ENCODE results near the gene PPFIBP1. TPM values are rescaled to one million over a fixed set of nuclear protein-coding genes. Genes with fewer than 3 reads are reported as not detected.

The PPFIBP1 gene
- 104 and 107 TPM in 2 replicates for polyA plus RNA-seq (2013)

- Histone ChIP-seq H4K91ac (ENCODE audit: low read depth, low read length) (peak within 1 kb of the TSS; percentile 92), H2AK5ac (ENCODE audit: low read length) (no peak within 1 kb of the TSS)
- no CpG with 5 or more reads among the region's 41 CpGs for WGBS (ENCODE audit: extremely low coverage, insufficient coverage, insufficient read length)
These were observed at the start of gene PPFIBP1 for GRCh38 chr12:27523642-27524493. PPFIBP1 (plus strand) TSS chr12:27524206; CDS start chr12:27633397, 109,191 bp downstream.

GRCh38 chr12:27474344-27474743 is 49.7 kb upstream of the PPFIBP1 start:
- H4K12ac ChIP-seq (ENCODE audit: low read depth, low read length) = no peak overlapping the region
- no peaks in the 10 kb centered on the region for H3K27me3 ChIP-seq (ENCODE audit: insufficient read depth, low read length)
- no peak overlapping the region for H3K23ac ChIP-seq (ENCODE audit: low read length)
- no peaks in the 10 kb centered on the region for H3K79me2 ChIP-seq (ENCODE audit: control insufficient read depth, insufficient read depth, low read length, poor library complexity)
- no CpG with 5 or more reads among the region's 3 CpGs for WGBS (ENCODE audit: extremely low coverage, insufficient coverage, insufficient read length)
- peaks cover 10% of the 10 kb centered on the region for H3K9me3 ChIP-seq (ENCODE audit: insufficient read depth, low read depth, low read length)
- no peak overlapping the region for H3K4me3 ChIP-seq (ENCODE audit: low read depth, low read length)
- no peaks in the 10 kb centered on the region for H3K79me1 ChIP-seq (ENCODE audit: low read length)
- H4K91ac ChIP-seq (ENCODE audit: low read depth, low read length) = no peak overlapping the region
- H3K18ac ChIP-seq (ENCODE audit: low read length) = no peak overlapping the region
- no peak for DNase-seq
- no peak overlapping the region for H3K9ac ChIP-seq (ENCODE audit: low read length)
- H3K36me3 ChIP-seq (ENCODE audit: control insufficient read depth in 1 of 2, insufficient read depth in 2 of 2, low read length in 2 of 2) = peaks cover 0 to 2% of the 10 kb centered on the region in 2 experiments
- H2BK12ac ChIP-seq (ENCODE audit: low read length) = no peak overlapping the region
- H4K8ac ChIP-seq (ENCODE audit: low read depth, low read length) = no peak overlapping the region
- H2AK5ac ChIP-seq (ENCODE audit: low read length) = no peak overlapping the region
- H2AFZ ChIP-seq (ENCODE audit: insufficient read depth, low read length, poor library complexity) = no peak overlapping the region
- H3K4me2 ChIP-seq (ENCODE audit: low read length) = no peak overlapping the region
- no peak overlapping the region for H3K4ac ChIP-seq (ENCODE audit: low read depth, low read length)
- H3K4me1 ChIP-seq (ENCODE audit: control insufficient read depth in 1 of 2, insufficient read depth in 2 of 2, low read length in 2 of 2) = no peaks in the 10 kb centered on the region
- no peak overlapping the region for H2BK120ac ChIP-seq (ENCODE audit: insufficient read depth, low read length, poor library complexity)
- no peak overlapping the region for H3K27ac ChIP-seq (ENCODE audit: low read depth, low read length)
- H2BK5ac ChIP-seq (ENCODE audit: low read depth, low read length, poor library complexity) = no peak overlapping the region
- no peak overlapping the region for H3K14ac ChIP-seq (ENCODE audit: low read length)

More at GRCh38 chr12:27523642-27524493, at the start of gene PPFIBP1:
- H3K4ac ChIP-seq (ENCODE audit: low read depth, low read length) = peak within 1 kb of the TSS; percentile 85
- peak within 1 kb of the TSS; percentile 70 for H4K8ac ChIP-seq (ENCODE audit: low read depth, low read length)
- H3K79me2 ChIP-seq (ENCODE audit: control insufficient read depth, insufficient read depth, low read length, poor library complexity) = peaks cover 14% of the 10 kb centered on the region
- peak within 1 kb of the TSS; percentile 66 for H3K14ac ChIP-seq (ENCODE audit: low read length)
- DNase-seq = peak; percentile 99 to 100
- peak within 1 kb of the TSS; percentile 87 for H3K4me3 ChIP-seq (ENCODE audit: low read depth, low read length)
- peaks cover 3 to 5% of the 10 kb centered on the region in 2 experiments for H3K36me3 ChIP-seq (ENCODE audit: control insufficient read depth in 1 of 2, insufficient read depth in 2 of 2, low read length in 2 of 2)
- H3K18ac ChIP-seq (ENCODE audit: low read length) = peak within 1 kb of the TSS; percentile 94
- H4K12ac ChIP-seq (ENCODE audit: low read depth, low read length) = peak within 1 kb of the TSS; percentile 76
- peaks cover 13 to 25% of the 10 kb centered on the region in 2 experiments for H3K4me1 ChIP-seq (ENCODE audit: control insufficient read depth in 1 of 2, insufficient read depth in 2 of 2, low read length in 2 of 2)
- no peaks in the 10 kb centered on the region for H3K27me3 ChIP-seq (ENCODE audit: insufficient read depth, low read length)
- peak within 1 kb of the TSS; percentile 89 for H3K9ac ChIP-seq (ENCODE audit: low read length)
- H3K27ac ChIP-seq (ENCODE audit: low read depth, low read length) = peak within 1 kb of the TSS; percentile 98
- H2BK5ac ChIP-seq (ENCODE audit: low read depth, low read length, poor library complexity) = peak within 1 kb of the TSS; percentile 90
- H3K23ac ChIP-seq (ENCODE audit: low read length) = no peak within 1 kb of the TSS
- H2BK12ac ChIP-seq (ENCODE audit: low read length) = peak within 1 kb of the TSS; percentile 10
- peaks cover 25% of the 10 kb centered on the region for H3K79me1 ChIP-seq (ENCODE audit: low read length)
- peak within 1 kb of the TSS; percentile 38 for H2AFZ ChIP-seq (ENCODE audit: insufficient read depth, low read length, poor library complexity)
- no peaks in the 10 kb centered on the region for H3K9me3 ChIP-seq (ENCODE audit: insufficient read depth, low read depth, low read length)
- H2BK120ac ChIP-seq (ENCODE audit: insufficient read depth, low read length, poor library complexity) = peak within 1 kb of the TSS; percentile 79
- H3K4me2 ChIP-seq (ENCODE audit: low read length) = peak within 1 kb of the TSS; percentile 78

DNA sequence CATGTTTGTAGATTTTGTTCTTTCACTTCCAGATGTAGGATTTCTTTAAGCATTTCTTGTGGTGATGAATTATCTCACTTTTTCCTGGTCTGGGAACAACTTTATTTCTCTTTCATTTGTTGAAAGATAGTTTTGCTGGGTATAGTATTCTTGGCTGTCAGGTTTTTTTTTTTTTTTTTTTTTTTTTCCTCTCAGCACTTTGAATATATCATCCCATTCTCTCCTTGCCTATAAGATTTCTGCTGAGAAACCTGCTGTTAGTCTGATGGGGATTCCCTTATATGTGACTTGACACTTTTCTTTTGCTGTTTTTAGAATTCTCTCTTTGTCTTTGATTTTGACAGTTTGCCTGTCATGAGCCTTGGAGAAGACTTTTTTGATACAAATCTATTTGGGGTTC is 47.0 kb upstream of the PPFIBP1 start:
- no peak overlapping the region for H3K4ac ChIP-seq (ENCODE audit: low read depth, low read length)
- H3K36me3 ChIP-seq (ENCODE audit: control insufficient read depth in 1 of 2, insufficient read depth in 2 of 2, low read length in 2 of 2) = peaks cover 0 to 2% of the 10 kb centered on the region in 2 experiments
- no peaks in the 10 kb centered on the region for H3K79me2 ChIP-seq (ENCODE audit: control insufficient read depth, insufficient read depth, low read length, poor library complexity)
- no peaks in the 10 kb centered on the region for H3K79me1 ChIP-seq (ENCODE audit: low read length)
- no peak overlapping the region for H2BK120ac ChIP-seq (ENCODE audit: insufficient read depth, low read length, poor library complexity)
- no peak overlapping the region for H4K91ac ChIP-seq (ENCODE audit: low read depth, low read length)
- H3K9me3 ChIP-seq (ENCODE audit: insufficient read depth, low read depth, low read length) = peaks cover 13% of the 10 kb centered on the region
- H2AFZ ChIP-seq (ENCODE audit: insufficient read depth, low read length, poor library complexity) = no peak overlapping the region
- no peaks in the 10 kb centered on the region for H3K4me1 ChIP-seq (ENCODE audit: control insufficient read depth in 1 of 2, insufficient read depth in 2 of 2, low read length in 2 of 2)
- H4K12ac ChIP-seq (ENCODE audit: low read depth, low read length) = no peak overlapping the region
- no peak overlapping the region for H2AK5ac ChIP-seq (ENCODE audit: low read length)
- no peak overlapping the region for H3K27ac ChIP-seq (ENCODE audit: low read depth, low read length)
- no peak overlapping the region for H2BK12ac ChIP-seq (ENCODE audit: low read length)
- H3K4me2 ChIP-seq (ENCODE audit: low read length) = no peak overlapping the region
- H2BK5ac ChIP-seq (ENCODE audit: low read depth, low read length, poor library complexity) = no peak overlapping the region
- no peaks in the 10 kb centered on the region for H3K27me3 ChIP-seq (ENCODE audit: insufficient read depth, low read length)
- H3K18ac ChIP-seq (ENCODE audit: low read length) = no peak overlapping the region
- DNase-seq = no peak
- no peak overlapping the region for H3K23ac ChIP-seq (ENCODE audit: low read length)
- H4K8ac ChIP-seq (ENCODE audit: low read depth, low read length) = no peak overlapping the region
- H3K14ac ChIP-seq (ENCODE audit: low read length) = no peak overlapping the region
- H3K4me3 ChIP-seq (ENCODE audit: low read depth, low read length) = no peak overlapping the region
- H3K9ac ChIP-seq (ENCODE audit: low read length) = no peak overlapping the region

- H3K79me2 ChIP-seq (ENCODE audit: control insufficient read depth, insufficient read depth, low read length, poor library complexity) = no peaks in the 10 kb centered on the region
- no peaks in the 10 kb centered on the region for H3K4me1 ChIP-seq (ENCODE audit: control insufficient read depth in 1 of 2, insufficient read depth in 2 of 2, low read length in 2 of 2)
These were observed 45.1 kb upstream of the PPFIBP1 start for GRCh38 chr12:27478949-27479348.

More at GRCh38 chr12:27478949-27479348, 45.1 kb upstream of the PPFIBP1 start:
- H3K36me3 ChIP-seq (ENCODE audit: control insufficient read depth in 1 of 2, insufficient read depth in 2 of 2, low read length in 2 of 2) = peaks cover 0 to 2% of the 10 kb centered on the region in 2 experiments
- DNase-seq = no peak
- no peak overlapping the region for H3K27ac ChIP-seq (ENCODE audit: low read depth, low read length)
- no peak overlapping the region for H4K91ac ChIP-seq (ENCODE audit: low read depth, low read length)
- no peaks in the 10 kb centered on the region for H3K79me1 ChIP-seq (ENCODE audit: low read length)
- no peak overlapping the region for H2BK120ac ChIP-seq (ENCODE audit: insufficient read depth, low read length, poor library complexity)
- no peak overlapping the region for H3K18ac ChIP-seq (ENCODE audit: low read length)
- no peak overlapping the region for H4K8ac ChIP-seq (ENCODE audit: low read depth, low read length)
- no peak overlapping the region for H2AK5ac ChIP-seq (ENCODE audit: low read length)
- H3K4me3 ChIP-seq (ENCODE audit: low read depth, low read length) = peak overlapping the region; percentile 23
- no peak overlapping the region for H2BK5ac ChIP-seq (ENCODE audit: low read depth, low read length, poor library complexity)
- H3K23ac ChIP-seq (ENCODE audit: low read length) = no peak overlapping the region
- H3K9ac ChIP-seq (ENCODE audit: low read length) = no peak overlapping the region
- peaks cover 13% of the 10 kb centered on the region for H3K9me3 ChIP-seq (ENCODE audit: insufficient read depth, low read depth, low read length)
- H2AFZ ChIP-seq (ENCODE audit: insufficient read depth, low read length, poor library complexity) = no peak overlapping the region
- no peak overlapping the region for H2BK12ac ChIP-seq (ENCODE audit: low read length)
- H3K27me3 ChIP-seq (ENCODE audit: insufficient read depth, low read length) = no peaks in the 10 kb centered on the region
- no peak overlapping the region for H3K4ac ChIP-seq (ENCODE audit: low read depth, low read length)
- no peak overlapping the region for H4K12ac ChIP-seq (ENCODE audit: low read depth, low read length)
- H3K14ac ChIP-seq (ENCODE audit: low read length) = no peak overlapping the region
- H3K4me2 ChIP-seq (ENCODE audit: low read length) = no peak overlapping the region

Measured in trophoblast cell (in vitro differentiated cells and primary cell).